Epithelial cell of esophagus (primary cell): ENCODE data around the gene TEX264.
"Not testable (repeated sequence)": the region's sequence is repeated elsewhere in the genome, so short reads cannot be mapped to it uniquely, and the experiment has no call there.

ENCODE experiments used
- DNase-seq: peaks from one replicate; pipeline ENCODE4 v3.0.0; 2010; ENCODE audit warnings: low read depth
- H3K4me3 ChIP-seq: 2 replicates; pipeline ENCODE4 v1.5.1; 2011; ENCODE audit warnings: mild to moderate bottlenecking, low read length, control low read depth
- TF ChIP-seq, protein P1 (sequence below): IDR thresholded peaks from 2 replicates; pipeline ENCODE4 v1.5.1; 2011; ENCODE audit warnings: low read depth, mild to moderate bottlenecking, low read length, control low read depth, inconsistent platforms; ENCODE audit not compliant: insufficient read depth; ENCODE audit errors: missing control alignments

Gene TEX264

DNA sequence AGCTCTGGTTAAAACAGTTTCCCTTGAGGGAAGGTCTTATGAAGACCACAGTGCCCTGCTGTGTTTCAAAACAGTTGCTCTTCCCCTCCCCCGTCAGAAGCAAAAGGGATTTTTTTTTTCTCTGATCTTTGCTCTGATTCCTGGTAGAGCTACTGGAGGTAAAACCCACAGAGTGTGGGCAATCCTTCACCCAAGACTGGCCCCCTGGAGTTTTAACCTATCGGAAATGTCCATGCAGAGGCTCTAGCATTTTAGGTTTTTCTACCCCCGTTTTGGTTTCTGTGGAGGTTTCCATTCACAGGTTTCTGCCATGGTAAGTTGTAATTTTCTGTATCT lies 63.5 kb downstream of the TEX264 start:
- H3K4me3 ChIP-seq, result no peak overlapping the region
- DNase-seq, result no peak
- TF ChIP-seq, protein P1, sequence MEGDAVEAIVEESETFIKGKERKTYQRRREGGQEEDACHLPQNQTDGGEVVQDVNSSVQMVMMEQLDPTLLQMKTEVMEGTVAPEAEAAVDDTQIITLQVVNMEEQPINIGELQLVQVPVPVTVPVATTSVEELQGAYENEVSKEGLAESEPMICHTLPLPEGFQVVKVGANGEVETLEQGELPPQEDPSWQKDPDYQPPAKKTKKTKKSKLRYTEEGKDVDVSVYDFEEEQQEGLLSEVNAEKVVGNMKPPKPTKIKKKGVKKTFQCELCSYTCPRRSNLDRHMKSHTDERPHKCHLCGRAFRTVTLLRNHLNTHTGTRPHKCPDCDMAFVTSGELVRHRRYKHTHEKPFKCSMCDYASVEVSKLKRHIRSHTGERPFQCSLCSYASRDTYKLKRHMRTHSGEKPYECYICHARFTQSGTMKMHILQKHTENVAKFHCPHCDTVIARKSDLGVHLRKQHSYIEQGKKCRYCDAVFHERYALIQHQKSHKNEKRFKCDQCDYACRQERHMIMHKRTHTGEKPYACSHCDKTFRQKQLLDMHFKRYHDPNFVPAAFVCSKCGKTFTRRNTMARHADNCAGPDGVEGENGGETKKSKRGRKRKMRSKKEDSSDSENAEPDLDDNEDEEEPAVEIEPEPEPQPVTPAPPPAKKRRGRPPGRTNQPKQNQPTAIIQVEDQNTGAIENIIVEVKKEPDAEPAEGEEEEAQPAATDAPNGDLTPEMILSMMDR, result no peak

DNA sequence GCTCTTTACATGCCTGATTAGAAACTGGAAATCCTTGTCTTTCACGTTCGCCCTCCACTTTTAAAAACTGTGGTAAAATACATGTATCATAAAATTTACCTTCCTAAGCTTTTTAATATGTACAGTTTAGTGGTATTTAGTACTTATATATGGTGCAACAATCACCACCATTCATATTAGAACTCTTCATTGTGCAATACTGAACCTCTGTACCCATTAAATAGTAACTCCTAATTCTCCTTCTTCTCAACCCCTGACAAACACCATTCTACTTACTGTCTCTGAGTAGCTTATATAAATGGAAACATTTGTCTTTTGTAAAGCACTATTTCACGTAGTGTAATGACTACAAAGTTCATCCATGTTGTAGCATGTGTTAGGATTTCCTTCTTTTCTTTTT lies 64.0 kb downstream of the TEX264 start:
- H3K4me3 ChIP-seq, result no peak overlapping the region
- TF ChIP-seq, protein P1, result no peak
- DNase-seq, result no peak

DNA sequence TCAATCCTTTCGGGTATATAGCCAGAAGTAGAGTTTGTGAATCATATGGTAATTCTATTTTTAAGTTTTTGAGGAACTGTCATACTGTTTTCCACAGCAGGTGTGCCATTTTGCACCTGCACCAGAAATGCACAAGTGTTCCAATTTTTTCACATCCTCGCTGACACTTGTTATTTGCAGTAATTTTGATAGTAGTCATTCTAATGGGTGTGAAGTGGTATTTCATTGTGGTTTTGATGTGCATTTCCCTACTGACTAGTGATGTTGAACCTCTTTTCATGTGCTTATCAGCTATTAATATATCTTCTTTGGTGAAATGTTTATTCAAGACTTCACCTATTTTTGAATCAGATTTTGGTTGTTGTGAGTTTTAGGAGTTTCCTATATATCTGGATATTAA lies 64.9 kb downstream of the TEX264 start:
- no peak overlapping the region for H3K4me3 ChIP-seq
- DNase-seq, result no peak
- TF ChIP-seq, protein P1, result no peak

DNA sequence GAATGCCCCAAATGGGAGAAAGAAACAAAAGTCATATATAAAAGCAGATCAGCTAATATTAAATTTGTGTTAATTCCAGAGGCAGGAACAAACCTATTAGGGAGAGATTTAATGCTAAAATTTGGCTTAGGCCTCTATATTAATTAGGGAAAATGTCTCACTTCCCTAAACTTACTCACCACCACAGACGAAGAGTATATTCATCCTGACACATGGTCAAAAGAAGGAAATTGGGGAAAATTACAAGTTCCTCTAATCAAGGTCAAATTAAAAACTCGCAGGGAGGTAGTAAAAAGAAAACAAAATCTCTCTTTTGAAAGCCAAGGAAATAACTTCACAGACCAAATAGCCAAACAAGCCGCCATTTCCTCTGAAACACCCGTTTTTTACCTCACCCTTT lies 68.1 kb downstream of the TEX264 start:
- H3K4me3 ChIP-seq, result no peak overlapping the region
- DNase-seq, result no peak
- TF ChIP-seq, protein P1, result no peak

DNA sequence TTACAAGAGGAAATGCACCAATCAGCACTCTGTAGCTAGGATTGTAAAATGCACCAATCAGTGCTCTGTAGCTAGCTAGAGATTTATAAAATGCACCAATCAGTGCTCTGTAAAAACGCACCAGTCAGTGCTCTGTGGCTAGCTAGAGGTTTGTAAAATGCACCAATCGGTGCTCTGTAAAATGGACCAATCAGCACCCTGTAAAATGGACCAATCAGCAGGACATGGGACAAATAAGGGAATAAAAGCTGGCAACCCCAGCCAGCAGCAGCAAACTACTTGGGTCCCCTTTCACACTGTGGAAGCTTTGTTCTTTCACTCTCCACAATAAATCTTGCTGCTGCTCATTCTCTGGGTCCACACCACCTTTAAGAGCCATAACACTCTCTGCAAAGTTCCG lies 71.3 kb downstream of the TEX264 start:
- DNase-seq, H3K4me3 ChIP-seq: not testable (repeated sequence)

DNA sequence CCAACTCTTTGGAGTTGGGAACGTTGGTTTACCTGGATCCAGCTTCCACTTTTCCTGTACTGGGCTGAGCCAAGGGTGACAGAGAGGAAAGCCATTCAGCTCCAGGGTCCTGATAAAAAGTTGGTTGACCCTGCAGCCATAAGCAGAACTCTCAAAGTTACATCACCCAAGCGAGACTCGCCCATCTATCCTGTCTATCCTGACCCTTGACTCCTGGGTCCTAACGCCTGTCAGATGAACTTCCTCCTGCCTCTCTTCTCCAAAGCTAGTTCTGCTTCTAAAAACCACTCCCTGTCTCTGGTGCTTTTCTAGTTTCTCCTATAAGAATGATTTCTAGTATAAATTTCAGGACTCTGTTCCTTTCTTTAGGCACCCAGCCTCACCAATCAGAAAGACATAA lies 71.9 kb downstream of the TEX264 start:
- H3K4me3 ChIP-seq, DNase-seq: not testable (repeated sequence)

DNA sequence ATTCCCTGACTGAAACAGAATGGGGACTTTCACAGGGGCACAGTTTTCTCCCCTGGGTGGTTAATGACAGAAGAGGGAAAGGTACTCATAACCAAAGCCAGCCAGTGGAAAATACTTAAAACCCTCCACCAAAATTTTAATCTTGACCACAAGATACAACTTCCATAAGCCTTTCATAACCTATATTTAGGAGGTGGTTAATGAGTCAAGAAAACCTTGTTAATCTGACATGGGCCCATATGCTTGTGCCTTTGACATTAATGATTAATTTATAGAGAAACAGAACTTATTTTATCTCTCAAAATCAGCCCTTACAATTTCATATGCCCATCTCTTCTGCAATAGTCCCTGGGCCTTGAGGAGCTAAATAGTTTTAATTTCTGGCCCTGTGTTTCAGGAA lies 76.8 kb downstream of the TEX264 start:
- DNase-seq, result no peak
- H3K4me3 ChIP-seq, result no peak overlapping the region
- TF ChIP-seq, protein P1, result no peak

DNA sequence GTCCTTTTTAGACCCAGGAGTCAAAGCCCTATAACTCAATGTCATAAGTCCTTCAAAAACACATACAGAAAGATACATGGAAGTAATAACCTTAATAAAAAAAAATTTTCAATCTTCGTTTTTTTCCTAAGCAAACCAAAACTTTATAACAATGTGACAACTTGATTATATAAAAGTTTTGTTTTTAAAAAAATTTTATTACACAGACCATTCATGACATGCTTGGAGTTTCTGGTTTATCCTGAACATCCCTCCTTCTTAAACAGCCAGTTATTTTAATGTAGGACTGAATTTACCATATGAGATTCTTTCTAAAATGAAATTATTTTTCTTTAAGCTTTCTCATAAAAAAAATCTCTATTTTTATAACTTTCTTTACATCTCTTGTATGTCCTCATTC lies 77.3 kb downstream of the TEX264 start:
- H3K4me3 ChIP-seq, result no peak overlapping the region
- no peak for DNase-seq
- TF ChIP-seq, protein P1, result no peak
